GM10266 (cell line): ENCODE results near the gene TMCO4.

Experiments
- DNase-seq: peaks from one replicate; pipeline ENCODE4 v3.0.0; 2012; ENCODE audit errors: extremely low spot score
- CTCF ChIP-seq: IDR thresholded peaks from 2 replicates; pipeline ENCODE4 v1.5.1; 2012; ENCODE audit warnings: mild to moderate bottlenecking, low read depth; ENCODE audit not compliant: control insufficient read depth, insufficient read depth; ENCODE audit errors: missing control alignments

TMCO4 gene

GRCh38 chr1:19786988-19787423 is 12.7 kb downstream of the TMCO4 start:
- no peak for DNase-seq
- TF ChIP-seq CTCF: no peak

- TF ChIP-seq CTCF: no peak
- DNase-seq: no peak
Observed at GRCh38 chr1:19785660-19786059, 14.1 kb downstream of the TMCO4 start.

GRCh38 chr1:19780267-19780877 is 19.3 kb downstream of the TMCO4 start:
- TF ChIP-seq CTCF: no peak
- DNase-seq: no peak

GRCh38 chr1:19776933-19777332 is 22.8 kb downstream of the TMCO4 start:
- DNase-seq: no peak
- TF ChIP-seq CTCF: no peak

GRCh38 chr1:19776287-19776686 is 23.4 kb downstream of the TMCO4 start:
- TF ChIP-seq CTCF: no peak

GRCh38 chr1:19775831-19776230 is 23.9 kb downstream of the TMCO4 start:
- no peak for TF ChIP-seq CTCF
- DNase-seq: no peak

More at GRCh38 chr1:19776287-19776686, 23.4 kb downstream of the TMCO4 start:
- DNase-seq: no peak

GRCh38 chr1:19775317-19775716 is 24.4 kb downstream of the TMCO4 start:
- DNase-seq: no peak

More at GRCh38 chr1:19775317-19775716, 24.4 kb downstream of the TMCO4 start:
- no peak for TF ChIP-seq CTCF
